Measurements from ENCODE around the gene FAM3D.

Gene FAM3D

GRCh38 chr3:58656631-58657030 is 9.9 kb downstream of the FAM3D start:
- DNase-seq (ENCODE audit: low read depth in 2 of 2) = no peak

DNA sequence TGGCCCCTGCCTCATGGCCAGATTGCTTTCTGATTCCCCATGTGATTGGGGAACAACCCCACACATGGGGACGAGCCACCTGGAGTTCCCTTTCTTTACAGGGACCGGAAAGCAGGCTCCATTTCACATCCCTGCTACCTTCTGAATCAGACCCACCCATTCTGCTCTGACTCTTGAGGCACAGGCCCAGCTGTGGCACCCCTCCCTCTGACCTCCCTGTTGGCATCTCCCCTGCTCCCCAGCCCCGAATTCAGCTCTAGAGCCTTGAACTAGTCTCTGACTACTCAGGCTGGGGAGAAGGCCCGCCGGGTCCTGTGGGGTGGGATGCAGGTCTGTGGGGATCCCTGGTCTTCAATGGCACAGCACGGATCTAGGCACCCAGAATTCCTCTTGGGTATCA is 12.1 kb downstream of the FAM3D start:
- no peak for DNase-seq (ENCODE audit: low read depth in 2 of 2)

- DNase-seq (ENCODE audit: low read depth in 2 of 2) = no peak
These were observed 13.9 kb downstream of the FAM3D start for GRCh38 chr3:58652624-58653023.

- DNase-seq (ENCODE audit: low read depth in 2 of 2) = no peak
These were observed 15.3 kb downstream of the FAM3D start for GRCh38 chr3:58651276-58651675.

DNA sequence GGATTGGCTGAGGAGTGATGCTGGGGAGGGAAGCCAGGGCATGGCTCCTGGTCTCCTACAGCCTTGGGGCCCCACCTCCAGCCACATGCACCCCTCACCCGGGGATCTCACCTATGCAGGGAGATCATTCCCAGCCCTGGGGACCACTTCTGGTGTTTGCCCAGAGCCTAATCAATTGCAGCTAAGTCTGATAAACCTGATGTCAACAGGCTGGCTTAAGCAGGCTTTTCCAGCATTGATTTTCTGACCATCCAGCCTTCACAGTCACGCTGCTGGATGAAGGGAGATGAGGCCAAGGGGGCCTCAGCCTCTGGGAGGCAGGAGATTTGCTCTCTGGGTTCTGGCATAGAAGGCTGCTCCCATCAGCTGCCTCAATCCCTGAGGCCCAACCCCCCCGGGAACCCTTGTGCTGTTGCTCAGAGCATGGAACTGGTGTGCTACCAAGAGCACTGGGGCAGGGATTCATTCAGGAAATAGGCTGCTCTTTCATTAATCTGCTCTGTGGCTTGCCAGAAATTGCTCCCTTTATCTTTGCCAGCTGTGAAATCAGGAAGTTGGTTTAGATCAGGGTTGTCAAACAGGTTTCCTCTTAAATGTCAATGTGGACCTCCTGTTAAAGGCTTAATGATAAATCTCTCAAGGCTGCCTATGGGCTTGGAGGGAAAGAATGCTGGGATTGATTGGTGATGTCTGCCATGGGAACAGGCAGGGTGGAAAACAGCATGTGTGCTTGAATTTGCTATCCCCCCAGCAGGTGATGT is 19.0 kb downstream of the FAM3D start:
- no peak for DNase-seq (ENCODE audit: low read depth in 2 of 2)

GRCh38 chr3:58646503-58646902 is 20.1 kb downstream of the FAM3D start:
- DNase-seq (ENCODE audit: low read depth in 2 of 2) = no peak

- no peak for DNase-seq (ENCODE audit: low read depth in 2 of 2)
These were observed 20.8 kb downstream of the FAM3D start for GRCh38 chr3:58645726-58646125.

DNA sequence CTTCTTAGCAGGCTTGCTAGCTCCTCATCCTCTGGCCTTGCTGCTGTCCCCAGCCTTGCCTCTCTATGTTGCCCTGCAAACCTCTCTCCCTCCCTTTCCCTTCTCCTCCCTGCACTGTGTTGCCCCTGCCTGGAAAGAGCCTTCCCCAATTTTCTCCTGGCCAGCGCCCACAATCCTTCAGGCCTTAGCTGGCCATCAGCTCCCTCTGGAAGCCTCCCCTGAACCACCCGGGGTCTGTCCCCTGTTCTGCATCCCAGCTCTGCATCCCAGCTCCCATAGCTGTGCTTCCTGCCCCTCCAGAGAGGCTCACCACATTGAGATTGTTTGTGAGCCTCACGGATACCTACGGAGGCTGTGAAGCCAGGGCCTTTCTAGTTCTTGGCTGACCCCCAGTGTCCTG is 23.7 kb downstream of the FAM3D start:
- no peak for DNase-seq (ENCODE audit: low read depth in 2 of 2)

DNA sequence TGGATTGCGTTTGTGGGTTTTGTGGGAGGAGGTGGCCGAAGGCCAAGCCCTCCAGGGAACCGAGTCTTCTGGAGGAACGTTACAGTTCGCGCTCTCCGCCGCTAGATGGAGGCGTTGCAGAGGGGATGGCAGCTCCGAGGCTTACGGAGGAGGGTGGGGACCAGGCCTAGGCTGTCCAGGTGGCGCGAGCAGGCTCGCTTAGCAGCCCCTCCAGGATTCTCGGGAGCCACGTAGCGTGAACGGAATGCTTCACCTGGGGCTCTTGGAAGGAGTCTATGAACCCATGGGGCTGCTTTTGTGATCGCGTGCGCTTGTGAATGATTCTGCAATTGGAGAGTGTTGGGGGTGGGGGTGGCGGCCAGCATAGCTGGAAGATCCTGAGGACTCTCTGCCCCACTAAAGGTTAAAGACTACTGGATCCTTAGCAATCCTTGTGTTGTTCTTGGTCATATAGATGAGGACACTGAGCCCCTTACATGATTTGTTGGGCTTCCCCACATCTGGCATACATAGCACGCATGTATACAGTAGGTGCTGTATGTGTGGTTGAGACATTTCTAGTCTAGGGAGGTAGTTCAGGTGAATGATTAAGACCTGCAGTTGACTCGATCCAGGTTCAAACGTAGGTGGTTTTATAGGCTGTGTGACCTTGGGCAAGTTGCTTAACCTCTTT is 25.7 kb downstream of the FAM3D start:
- peak; percentile 1 to 14 for DNase-seq (ENCODE audit: low read depth in 2 of 2)

- no peak for DNase-seq (ENCODE audit: low read depth in 2 of 2)
These were observed 26.7 kb downstream of the FAM3D start for GRCh38 chr3:58639842-58640241.

DNA sequence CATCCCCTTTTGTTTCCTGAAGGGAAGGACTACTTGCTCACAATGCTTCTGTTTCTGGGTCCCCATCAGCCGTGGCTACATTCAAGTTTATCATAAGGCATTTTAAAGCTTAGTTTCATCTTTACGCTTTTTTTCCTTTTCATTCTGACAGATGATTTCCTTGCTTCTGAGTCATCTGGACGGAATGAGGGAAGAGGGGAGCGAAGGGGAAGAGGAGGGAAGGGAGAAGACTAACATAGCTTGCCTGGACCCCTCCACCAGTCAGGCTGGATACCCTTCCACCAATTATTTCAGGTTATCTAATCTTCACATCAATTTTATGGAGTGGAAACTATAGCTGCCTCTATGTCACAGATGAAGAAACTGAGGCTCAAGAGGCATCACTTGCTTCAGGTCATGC is 27.6 kb downstream of the FAM3D start:
- DNase-seq (ENCODE audit: low read depth in 2 of 2) = no peak

DNA sequence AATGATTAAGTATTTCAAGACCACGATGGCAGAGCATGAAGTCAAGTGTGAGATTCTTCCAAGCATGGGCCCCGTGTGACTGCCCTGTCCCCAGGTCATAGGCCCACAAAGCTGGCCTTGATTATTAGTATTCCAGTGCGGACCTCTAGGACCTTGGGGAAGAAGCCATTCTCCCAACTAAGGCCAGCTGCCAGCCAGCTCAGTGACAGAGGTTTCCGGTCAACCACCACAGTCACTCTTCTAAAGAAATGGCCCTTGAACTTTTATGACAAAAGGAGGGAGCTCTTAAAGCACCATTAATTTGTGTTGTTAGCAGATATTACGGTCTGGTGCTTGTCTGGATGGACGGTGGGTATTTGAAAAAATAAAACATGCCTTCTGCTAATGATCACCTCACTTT is 28.0 kb downstream of the FAM3D start:
- no peak for DNase-seq (ENCODE audit: low read depth in 2 of 2)

GRCh38 chr3:58637509-58637908 is 29.1 kb downstream of the FAM3D start:
- DNase-seq (ENCODE audit: low read depth in 2 of 2) = no peak

GRCh38 chr3:58635371-58636285 is 30.9 kb downstream of the FAM3D start:
- DNase-seq (ENCODE audit: low read depth in 2 of 2) = no peak

DNA sequence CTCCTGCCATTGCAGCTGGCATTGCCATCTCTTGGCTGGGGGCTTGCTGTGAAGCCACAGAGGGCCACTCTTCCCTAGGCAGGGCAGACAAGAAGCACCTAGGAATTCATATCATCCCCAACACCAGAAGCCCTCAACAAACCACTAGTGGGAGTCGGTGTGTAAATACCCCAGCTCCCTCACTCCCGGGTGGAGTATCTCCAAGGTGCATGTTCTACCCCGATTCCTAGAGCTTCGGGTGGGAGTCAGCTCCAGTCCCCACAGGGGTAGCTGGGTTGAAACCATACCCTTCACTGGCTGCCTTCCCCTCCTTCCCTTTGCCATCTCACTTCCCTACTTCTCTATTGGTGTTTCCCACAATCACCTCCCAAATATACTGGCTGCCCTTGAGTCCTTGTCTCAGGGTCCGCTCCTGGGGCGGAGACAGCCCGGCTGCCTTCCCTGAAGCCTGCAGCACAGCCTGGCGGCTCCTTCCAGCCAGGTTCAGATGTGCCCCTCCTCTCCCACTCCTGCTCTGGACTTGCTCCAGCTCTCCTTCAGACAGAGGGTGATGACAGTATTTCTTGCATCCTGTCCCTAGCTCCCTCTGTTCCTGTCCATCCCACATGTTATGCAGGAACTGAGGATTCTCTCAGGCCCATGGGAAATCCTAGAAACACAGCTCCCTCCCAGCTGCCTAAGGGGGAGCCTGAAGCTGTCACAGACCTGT is 33.3 kb downstream of the FAM3D start:
- no peak for DNase-seq (ENCODE audit: low read depth in 2 of 2)

DNA sequence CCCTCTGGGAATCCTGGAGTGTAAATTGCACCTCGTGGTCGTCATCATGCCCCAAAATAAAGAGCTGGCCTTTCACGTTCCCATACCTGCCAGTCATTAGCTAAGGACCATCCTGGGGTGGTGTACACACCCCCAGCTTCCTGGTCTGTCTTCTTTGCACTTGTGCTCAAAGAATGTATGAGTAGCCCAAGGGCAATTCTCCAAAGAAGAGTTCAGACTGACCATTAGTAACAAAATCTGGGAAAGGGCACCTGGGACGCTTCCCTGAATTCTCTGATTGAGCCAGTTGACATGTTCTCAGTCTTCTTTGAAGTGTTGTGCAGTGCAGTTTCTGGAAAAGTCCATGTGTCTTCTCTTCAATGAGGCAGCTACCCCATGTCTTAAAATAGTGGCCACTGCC is 34.8 kb downstream of the FAM3D start:
- DNase-seq (ENCODE audit: low read depth in 2 of 2) = no peak

DNA sequence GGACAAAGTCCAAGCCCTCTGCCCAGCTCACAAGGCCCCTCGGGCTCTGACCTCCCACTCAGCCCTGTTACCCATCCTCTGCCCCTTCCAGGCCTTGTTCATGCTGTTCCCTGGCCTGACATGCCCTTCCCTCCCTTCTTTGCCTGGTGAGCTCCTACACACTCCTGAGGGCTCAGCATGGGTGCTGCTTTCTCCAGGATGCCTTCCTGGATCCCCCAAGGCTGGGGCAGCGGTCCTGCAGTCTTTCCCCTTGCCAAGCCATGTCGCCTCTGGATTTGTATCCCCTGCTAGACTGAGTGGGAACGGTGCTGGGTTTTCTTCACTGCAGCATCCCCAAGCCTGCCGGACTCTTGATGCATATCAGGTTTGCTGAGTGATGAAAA is 35.9 kb downstream of the FAM3D start:
- no peak for DNase-seq (ENCODE audit: low read depth in 2 of 2)

GRCh38 chr3:58630076-58630709 is 36.4 kb downstream of the FAM3D start:
- DNase-seq (ENCODE audit: low read depth in 2 of 2) = peak; percentile 17 to 38

DNA sequence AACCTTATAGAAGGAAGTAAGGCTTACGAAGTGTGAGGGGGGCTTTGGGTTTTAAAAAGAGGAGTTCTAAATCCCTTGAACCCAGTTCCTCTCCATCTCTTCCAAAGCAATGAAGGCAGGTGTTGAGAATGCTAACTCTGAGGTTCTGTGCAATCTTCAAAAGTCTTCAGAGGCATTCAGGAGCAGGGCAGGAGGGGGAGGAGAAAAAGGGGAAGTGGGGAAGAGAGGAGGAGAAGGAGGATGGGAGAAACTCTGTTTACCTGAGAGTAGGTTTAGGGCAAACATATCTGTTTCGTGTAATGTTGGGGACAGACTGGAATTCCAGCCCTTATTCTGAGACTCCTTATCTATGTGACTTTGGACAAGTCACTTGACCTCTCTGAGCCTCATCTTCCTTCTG is 36.9 kb downstream of the FAM3D start:
- no peak for DNase-seq (ENCODE audit: low read depth in 2 of 2)

- no peak for DNase-seq (ENCODE audit: low read depth in 2 of 2)
These were observed 37.6 kb downstream of the FAM3D start for GRCh38 chr3:58628823-58629562.

DNA sequence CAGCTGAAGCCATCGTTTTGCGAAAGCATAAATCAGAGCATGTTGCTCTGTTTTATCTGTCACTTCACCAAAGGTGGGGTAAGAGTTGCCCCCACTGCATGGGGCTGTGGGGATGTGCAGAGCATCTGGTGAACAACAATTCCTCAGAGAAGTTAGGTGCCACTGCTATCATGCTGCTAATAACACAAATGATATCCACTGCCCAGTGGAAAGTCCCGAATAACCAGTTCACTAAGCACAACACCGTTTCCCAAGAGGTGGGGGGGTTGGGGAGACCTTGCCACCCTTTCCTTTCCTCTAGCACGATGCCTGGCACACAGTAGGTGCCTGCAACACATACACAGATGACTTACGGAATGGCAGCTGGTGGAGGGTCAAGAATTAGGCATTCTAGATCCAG is 38.6 kb downstream of the FAM3D start:
- DNase-seq (ENCODE audit: low read depth in 2 of 2) = no peak
